Measurements from ENCODE around the gene PLBD1. TPM values are rescaled to one million over a fixed set of nuclear protein-coding genes. Genes with fewer than 3 reads are reported as not detected.

PLBD1 gene
- total RNA-seq, 1 experiment from 2014 or later: not detected

DNA sequence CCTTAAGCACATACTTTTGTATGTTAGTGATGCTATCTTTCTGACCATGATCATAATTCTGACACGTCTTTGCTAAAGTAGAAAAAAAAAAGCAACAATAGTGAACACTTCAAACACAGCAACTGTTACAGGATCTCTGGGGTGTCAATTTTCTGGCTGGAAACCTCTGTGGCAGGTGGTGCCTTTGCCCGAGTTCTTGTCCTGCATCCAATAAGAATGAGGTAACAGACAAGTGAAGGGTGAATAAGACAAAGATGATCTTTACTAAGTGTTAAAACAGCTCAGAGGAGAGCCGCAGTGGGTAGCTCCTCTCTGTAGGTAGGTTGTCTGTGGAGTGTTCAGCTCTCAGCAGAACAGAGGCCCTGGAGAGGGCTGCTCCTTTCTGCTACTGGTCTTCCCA, 20.9 kb upstream of the PLBD1 start:
- POLR2A ChIA-PET (ENCODE audit: low non-redundant PET): interaction anchor here (0.6 kb wide), 1 partner anchor 975 kb away, joined by 7 read pairs; no protein-coding TSS in a partner anchor
- no peak overlapping the region for H3K4me3 ChIP-seq (ENCODE audit: low read depth, low read length, poor library complexity, severe bottlenecking)
- H3K36me3 ChIP-seq (ENCODE audit: insufficient read depth, low read length, poor library complexity, severe bottlenecking): no peaks in the 10 kb centered on the region
- no peak overlapping the region for H3K27ac ChIP-seq (ENCODE audit: low read depth, low read length, poor library complexity, severe bottlenecking)
- no peaks in the 10 kb centered on the region for H3K27me3 ChIP-seq (replicated peaks; ENCODE audit: insufficient read depth, low read depth, low read length, poor library complexity)
- no peaks in the 10 kb centered on the region for H3K4me1 ChIP-seq (ENCODE audit: insufficient read depth, low read length, poor library complexity, severe bottlenecking)
- H3K9me3 ChIP-seq (ENCODE audit: low read depth, low read length, poor library complexity, severe bottlenecking): no peaks in the 10 kb centered on the region
- no peak for DNase-seq (ENCODE audit: low spot score)
- TF ChIP-seq, protein P1, sequence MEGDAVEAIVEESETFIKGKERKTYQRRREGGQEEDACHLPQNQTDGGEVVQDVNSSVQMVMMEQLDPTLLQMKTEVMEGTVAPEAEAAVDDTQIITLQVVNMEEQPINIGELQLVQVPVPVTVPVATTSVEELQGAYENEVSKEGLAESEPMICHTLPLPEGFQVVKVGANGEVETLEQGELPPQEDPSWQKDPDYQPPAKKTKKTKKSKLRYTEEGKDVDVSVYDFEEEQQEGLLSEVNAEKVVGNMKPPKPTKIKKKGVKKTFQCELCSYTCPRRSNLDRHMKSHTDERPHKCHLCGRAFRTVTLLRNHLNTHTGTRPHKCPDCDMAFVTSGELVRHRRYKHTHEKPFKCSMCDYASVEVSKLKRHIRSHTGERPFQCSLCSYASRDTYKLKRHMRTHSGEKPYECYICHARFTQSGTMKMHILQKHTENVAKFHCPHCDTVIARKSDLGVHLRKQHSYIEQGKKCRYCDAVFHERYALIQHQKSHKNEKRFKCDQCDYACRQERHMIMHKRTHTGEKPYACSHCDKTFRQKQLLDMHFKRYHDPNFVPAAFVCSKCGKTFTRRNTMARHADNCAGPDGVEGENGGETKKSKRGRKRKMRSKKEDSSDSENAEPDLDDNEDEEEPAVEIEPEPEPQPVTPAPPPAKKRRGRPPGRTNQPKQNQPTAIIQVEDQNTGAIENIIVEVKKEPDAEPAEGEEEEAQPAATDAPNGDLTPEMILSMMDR (conservative IDR thresholded peaks at IDR 0.05; ENCODE audit: low read depth, low read length): no peak
- TF ChIP-seq EZH2 (IDR thresholded peaks at IDR 0.05; ENCODE audit: borderline replicate concordance, low read depth, low read length, poor library complexity, severe bottlenecking): no peak
- BruUV-seq (replicated peaks): no TSS peak
- CTCF ChIA-PET: interaction anchor here (0.6 kb wide), 1 partner anchor 407 kb away, joined by 5 read pairs; no protein-coding TSS in a partner anchor
- intact Hi-C loops (cut with micrococcal nuclease; ENCODE audit: unreplicated experiment): no loop called here

DNA sequence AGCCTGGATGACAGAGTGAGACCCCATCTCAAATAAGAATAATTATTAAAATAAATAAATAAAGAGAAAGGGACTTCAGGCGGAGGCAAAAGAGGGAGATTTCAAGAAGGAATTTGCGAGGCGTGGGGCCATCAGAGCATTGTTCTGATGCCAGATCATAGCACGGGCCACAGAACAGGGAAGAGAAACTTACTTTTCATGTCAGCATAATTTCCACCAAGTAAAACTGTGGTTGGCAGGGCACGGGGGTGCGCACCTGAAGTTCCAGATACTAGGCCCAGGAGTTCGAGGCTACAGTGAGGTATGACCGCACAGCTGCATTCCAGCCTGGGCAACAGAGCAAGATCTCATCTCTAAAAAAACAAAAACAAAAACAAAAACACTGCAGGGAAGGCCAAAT, 11.0 kb upstream of the PLBD1 start:
- no peaks in the 10 kb centered on the region for H3K36me3 ChIP-seq (ENCODE audit: insufficient read depth, low read length, poor library complexity, severe bottlenecking)
- ChIA-PET POLR2A (ENCODE audit: low non-redundant PET) (no interaction called here), CTCF (no interaction called here)
- H3K27me3 ChIP-seq (replicated peaks; ENCODE audit: insufficient read depth, low read depth, low read length, poor library complexity): no peaks in the 10 kb centered on the region
- no peak overlapping the region for H3K4me3 ChIP-seq (ENCODE audit: low read depth, low read length, poor library complexity, severe bottlenecking)
- peaks cover 21% of the 10 kb centered on the region for H3K4me1 ChIP-seq (ENCODE audit: insufficient read depth, low read length, poor library complexity, severe bottlenecking)
- no peaks in the 10 kb centered on the region for H3K9me3 ChIP-seq (ENCODE audit: low read depth, low read length, poor library complexity, severe bottlenecking)
- no TSS peak for BruUV-seq (replicated peaks)
- DNase-seq (ENCODE audit: low spot score): no peak
- TF ChIP-seq, protein P1 (conservative IDR thresholded peaks at IDR 0.05; ENCODE audit: low read depth, low read length): no peak
- no peak for TF ChIP-seq EZH2 (IDR thresholded peaks at IDR 0.05; ENCODE audit: borderline replicate concordance, low read depth, low read length, poor library complexity, severe bottlenecking)
- intact Hi-C loops (cut with micrococcal nuclease; ENCODE audit: unreplicated experiment): no loop called here
- no peak overlapping the region for H3K27ac ChIP-seq (ENCODE audit: low read depth, low read length, poor library complexity, severe bottlenecking)

DNA sequence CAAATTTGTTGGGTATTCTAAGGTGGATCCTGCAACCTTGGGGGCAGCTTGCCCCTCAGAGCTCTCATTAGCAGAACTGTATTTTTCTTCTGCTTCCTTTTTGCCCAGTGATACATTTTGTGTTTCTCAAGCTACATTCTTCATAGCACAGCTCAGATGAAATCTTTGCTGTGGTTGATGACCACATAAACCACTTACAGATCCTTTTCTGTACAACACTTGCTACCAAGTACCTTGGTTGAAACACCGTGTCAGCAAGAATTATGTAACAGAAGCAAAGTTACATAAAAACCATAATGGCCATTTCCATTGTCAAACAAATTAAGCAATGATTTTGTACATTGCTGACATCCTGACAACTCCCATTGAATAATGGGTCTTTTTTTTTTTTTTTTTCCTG, 9.7 kb upstream of the PLBD1 start:
- no peak for DNase-seq (ENCODE audit: low spot score)
- Histone ChIP-seq H3K27me3 (replicated peaks; ENCODE audit: insufficient read depth, low read depth, low read length, poor library complexity) (no peaks in the 10 kb centered on the region), H3K9me3 (ENCODE audit: low read depth, low read length, poor library complexity, severe bottlenecking) (no peaks in the 10 kb centered on the region), H3K27ac (ENCODE audit: low read depth, low read length, poor library complexity, severe bottlenecking) (no peak overlapping the region), H3K36me3 (ENCODE audit: insufficient read depth, low read length, poor library complexity, severe bottlenecking) (no peaks in the 10 kb centered on the region), H3K4me1 (ENCODE audit: insufficient read depth, low read length, poor library complexity, severe bottlenecking) (peaks cover 21% of the 10 kb centered on the region), H3K4me3 (ENCODE audit: low read depth, low read length, poor library complexity, severe bottlenecking) (no peak overlapping the region)
- TF ChIP-seq EZH2 (IDR thresholded peaks at IDR 0.05; ENCODE audit: borderline replicate concordance, low read depth, low read length, poor library complexity, severe bottlenecking): no peak
- TF ChIP-seq, protein P1 (conservative IDR thresholded peaks at IDR 0.05; ENCODE audit: low read depth, low read length): no peak
- ChIA-PET POLR2A (ENCODE audit: low non-redundant PET) (interaction anchor here (0.8 kb wide), 1 partner anchor 1289 kb away, joined by 6 read pairs; no protein-coding TSS in a partner anchor), CTCF (no interaction called here)
- intact Hi-C loops (cut with micrococcal nuclease; ENCODE audit: unreplicated experiment): no loop called here
- BruUV-seq (replicated peaks): no TSS peak

Measured in A673 (cell line).